Loucy (cell line): ENCODE measurements around the gene TNFSF8.

Experiments
- EZH2phosphoT487 ChIP-seq: fragments of 200-600 bp; IDR thresholded peaks from 2 replicates; pipeline ENCODE4 v1.6.1; 2018; ENCODE audit warnings: antibody characterized with exemption, mild to moderate bottlenecking, moderate library complexity, borderline replicate concordance
- TF ChIP-seq, protein P1 (sequence below): fragments of 200-600 bp; sonication (generic); conservative IDR thresholded peaks from 2 replicates; pipeline ENCODE4 v1.5.1; 2014; ENCODE audit warnings: mild to moderate bottlenecking, antibody characterized with exemption, low read length

DNA sequence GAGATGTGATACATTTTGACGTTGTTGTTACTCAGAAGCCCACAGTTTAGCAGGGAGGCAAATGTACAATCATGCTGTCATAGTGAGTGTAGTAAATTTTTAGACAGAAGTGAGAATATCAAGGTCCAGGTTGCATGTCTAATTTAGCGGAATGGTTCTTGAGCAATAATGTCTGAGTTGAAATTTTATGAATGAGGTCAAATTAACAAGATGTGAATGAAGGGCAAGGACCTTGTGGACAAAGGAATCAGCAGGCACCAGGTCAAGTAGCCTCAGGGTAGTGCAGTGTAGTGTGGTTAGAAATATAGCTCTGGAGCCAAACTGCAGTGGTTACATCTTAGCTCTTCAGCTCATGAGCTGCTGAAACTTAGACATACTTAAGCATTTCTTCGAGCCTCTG, 36.2 kb downstream of the TNFSF8 start:
- TF ChIP-seq EZH2phosphoT487, result no peak
- TF ChIP-seq, protein P1, sequence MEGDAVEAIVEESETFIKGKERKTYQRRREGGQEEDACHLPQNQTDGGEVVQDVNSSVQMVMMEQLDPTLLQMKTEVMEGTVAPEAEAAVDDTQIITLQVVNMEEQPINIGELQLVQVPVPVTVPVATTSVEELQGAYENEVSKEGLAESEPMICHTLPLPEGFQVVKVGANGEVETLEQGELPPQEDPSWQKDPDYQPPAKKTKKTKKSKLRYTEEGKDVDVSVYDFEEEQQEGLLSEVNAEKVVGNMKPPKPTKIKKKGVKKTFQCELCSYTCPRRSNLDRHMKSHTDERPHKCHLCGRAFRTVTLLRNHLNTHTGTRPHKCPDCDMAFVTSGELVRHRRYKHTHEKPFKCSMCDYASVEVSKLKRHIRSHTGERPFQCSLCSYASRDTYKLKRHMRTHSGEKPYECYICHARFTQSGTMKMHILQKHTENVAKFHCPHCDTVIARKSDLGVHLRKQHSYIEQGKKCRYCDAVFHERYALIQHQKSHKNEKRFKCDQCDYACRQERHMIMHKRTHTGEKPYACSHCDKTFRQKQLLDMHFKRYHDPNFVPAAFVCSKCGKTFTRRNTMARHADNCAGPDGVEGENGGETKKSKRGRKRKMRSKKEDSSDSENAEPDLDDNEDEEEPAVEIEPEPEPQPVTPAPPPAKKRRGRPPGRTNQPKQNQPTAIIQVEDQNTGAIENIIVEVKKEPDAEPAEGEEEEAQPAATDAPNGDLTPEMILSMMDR, result no peak
